SK-N-MC (cell line): ENCODE results near the gene EXT2.

ENCODE experiments used
- EZH2 ChIP-seq: fragments of 200-600 bp; sonication (generic); IDR thresholded peaks from one replicate; pipeline ENCODE4 v1.6.1; 2017; ENCODE audit warnings: antibody characterized with exemption
- FOXP2 ChIP-seq: optimal IDR thresholded peaks from 2 replicates; pipeline ENCODE3; 2011; ENCODE audit warnings: mild to moderate bottlenecking, moderate library complexity; ENCODE audit not compliant: insufficient read depth; ENCODE audit errors: extremely low read length, control extremely low read depth
- POLR2AphosphoS5 ChIP-seq: IDR thresholded peaks from 2 replicates; pipeline ENCODE4 v1.6.1; 2012; ENCODE audit warnings: mild to moderate bottlenecking, low read depth, low read length, borderline replicate concordance

DNA sequence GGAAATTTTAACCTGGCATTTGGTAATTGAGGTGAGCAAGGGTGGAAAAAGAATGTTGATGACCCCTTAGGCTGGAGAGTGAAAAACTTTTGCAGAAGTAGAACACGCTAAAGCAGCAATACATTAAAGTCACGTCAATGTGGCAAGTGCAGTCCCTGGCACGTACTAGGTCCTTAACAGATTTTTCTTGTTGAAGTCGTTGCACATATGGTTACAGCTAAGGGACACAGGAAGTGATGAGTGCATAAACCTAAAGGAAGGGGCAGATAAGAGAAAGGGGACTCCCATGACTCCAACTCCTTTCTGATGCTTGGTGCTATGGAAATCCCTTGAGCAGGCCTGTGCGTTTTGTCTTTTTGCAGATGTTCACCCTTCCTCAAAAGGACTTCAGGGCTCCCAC lies 28.2 kb upstream of the EXT2 start:
- TF ChIP-seq POLR2AphosphoS5 (no peak), FOXP2 (no peak), EZH2 (no peak)
